GM23248 (cell line): Measurements from ENCODE around the gene PARVB.

Source experiments
- EZH2 ChIP-seq: fragments of 200-600 bp; sonication (generic); IDR thresholded peaks from 2 replicates; pipeline ENCODE4 v1.6.1; 2018; ENCODE audit warnings: antibody characterized with exemption, mild to moderate bottlenecking; ENCODE audit not compliant: insufficient read depth, poor library complexity, severe bottlenecking
- EZH2phosphoT487 ChIP-seq: fragments of 200-600 bp; sonication (generic); IDR thresholded peaks from 2 replicates; pipeline ENCODE4 v1.6.1; 2018; ENCODE audit warnings: antibody characterized with exemption, moderate library complexity, mild to moderate bottlenecking, low read depth; ENCODE audit not compliant: insufficient read depth

DNA sequence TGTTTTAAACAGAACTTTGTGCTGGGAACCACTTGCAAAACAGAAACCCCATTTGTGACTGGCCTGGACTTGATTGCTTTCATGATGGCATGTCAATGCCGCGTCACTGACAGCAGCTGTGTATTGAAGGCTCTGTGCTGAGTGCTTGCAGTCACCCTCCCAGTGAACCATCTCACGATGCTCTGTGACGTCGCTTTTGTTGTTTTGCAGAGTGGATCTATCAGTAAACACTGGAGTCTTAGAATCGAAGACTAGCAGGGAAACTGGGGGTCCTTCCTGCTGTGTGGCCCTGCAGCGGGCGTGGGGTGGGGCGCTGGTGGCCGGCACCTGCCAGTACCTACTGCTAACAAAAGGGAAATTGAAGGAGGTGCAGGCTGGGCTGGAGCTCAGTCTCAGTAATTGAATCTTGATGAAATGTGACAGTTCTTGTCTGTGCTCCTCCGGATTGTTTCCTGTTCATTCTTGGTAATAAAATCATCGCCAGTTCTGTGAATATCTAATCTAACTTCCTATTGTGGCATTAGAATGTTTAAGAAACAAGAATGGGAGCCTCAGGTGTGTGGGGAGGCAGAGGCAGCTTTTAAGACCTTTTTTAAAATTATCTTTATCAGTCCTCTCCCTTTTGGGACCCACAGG lies 106.1 kb downstream of the PARVB start:
- TF ChIP-seq EZH2 (no peak), EZH2phosphoT487 (no peak)
